Progenitor cell of endocrine pancreas (in vitro differentiated cells): ENCODE data around the gene TMSB4X. TPM values are rescaled to one million over a fixed set of nuclear protein-coding genes. Genes with fewer than 3 reads are reported as not detected.
"Not testable (repeated sequence)": the region's sequence is repeated elsewhere in the genome, so short reads cannot be mapped to it uniquely, and the experiment has no call there.

Source experiments
- DNase-seq: peaks from one replicate; pipeline ENCODE4 v3.0.0; 2021; ENCODE audit warnings: low spot score; ENCODE audit not compliant: unreplicated experiment
- H3K27ac Mint-ChIP-seq: 2 replicates; pipeline ENCODE4 v1.8.0; 2021; ENCODE audit warnings: mild to moderate bottlenecking, moderate library complexity, mixed read lengths
- H3K27me3 Mint-ChIP-seq: 2 replicates; pipeline ENCODE4 v1.8.0; 2021; ENCODE audit warnings: mixed read lengths
- H3K36me3 Mint-ChIP-seq: 2 replicates; pipeline ENCODE4 v1.8.0; 2022; ENCODE audit warnings: mixed read lengths; ENCODE audit not compliant: insufficient read depth
- H3K4me1 Mint-ChIP-seq: 2 replicates; pipeline ENCODE4 v1.8.0; 2021; ENCODE audit warnings: low read depth, mixed read lengths
- H3K4me3 Mint-ChIP-seq: 2 replicates; pipeline ENCODE4 v1.8.0; 2021; ENCODE audit warnings: low read depth, mild to moderate bottlenecking, moderate library complexity, mixed read lengths
- H3K9me3 Mint-ChIP-seq: 2 replicates; pipeline ENCODE4 v1.8.0; 2021; ENCODE audit warnings: low read depth, mixed read lengths
- total RNA-seq: library from RNA; stranded (reverse); gene quantifications from 2 replicates; pipeline ENCODE4 v1.2.1, GENCODE V29; 2021
- TF ChIP-seq, protein P1 (sequence below): fragments of 200-600 bp; sonication (generic); IDR thresholded peaks from one replicate; pipeline ENCODE4 v1.5.0; 2021; ENCODE audit warnings: antibody characterized with exemption, mild to moderate bottlenecking; ENCODE audit not compliant: unreplicated experiment

The TMSB4X gene
- total RNA-seq, 1 donor from 2014 or later: 1,699 TPM

DNA sequence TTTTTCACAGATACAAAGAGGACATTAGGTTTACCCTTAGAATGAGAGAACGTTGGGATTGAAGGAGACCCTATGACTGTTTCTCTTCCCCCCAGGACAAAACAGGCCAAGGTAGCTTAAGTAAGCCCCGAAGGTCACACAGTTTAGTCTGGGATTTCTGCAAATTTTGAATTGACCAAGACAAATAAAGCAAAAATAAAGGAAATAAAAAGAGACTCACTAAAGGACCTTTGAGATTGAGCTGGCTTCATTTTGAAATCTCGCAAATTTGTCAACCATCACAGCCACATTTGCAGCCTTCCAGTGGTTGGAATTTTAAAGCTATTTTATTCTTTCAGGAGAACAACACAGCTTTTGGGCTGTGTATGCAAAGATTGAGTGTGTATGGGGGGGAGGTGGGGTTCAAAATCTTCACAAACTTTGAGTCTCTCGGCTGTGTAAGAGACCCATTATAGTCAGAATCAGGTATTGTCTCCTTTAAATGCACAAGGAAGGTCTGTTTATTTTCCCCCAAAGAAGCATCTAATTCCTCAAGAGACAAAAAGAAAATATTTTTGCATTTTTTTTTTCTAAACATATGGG lies 4.2 kb downstream of the TMSB4X start:
- no peak for DNase-seq
- Mint-ChIP-seq H3K27me3 (no peaks in the 10 kb centered on the region), H3K9me3 (peaks cover 8% of the 10 kb centered on the region), H3K4me1 (peaks cover 16% of the 10 kb centered on the region), H3K4me3 (peak overlapping the region; percentile 93), H3K27ac (peak overlapping the region; percentile 87), H3K36me3 (peaks cover 21% of the 10 kb centered on the region)
- TF ChIP-seq, protein P1, sequence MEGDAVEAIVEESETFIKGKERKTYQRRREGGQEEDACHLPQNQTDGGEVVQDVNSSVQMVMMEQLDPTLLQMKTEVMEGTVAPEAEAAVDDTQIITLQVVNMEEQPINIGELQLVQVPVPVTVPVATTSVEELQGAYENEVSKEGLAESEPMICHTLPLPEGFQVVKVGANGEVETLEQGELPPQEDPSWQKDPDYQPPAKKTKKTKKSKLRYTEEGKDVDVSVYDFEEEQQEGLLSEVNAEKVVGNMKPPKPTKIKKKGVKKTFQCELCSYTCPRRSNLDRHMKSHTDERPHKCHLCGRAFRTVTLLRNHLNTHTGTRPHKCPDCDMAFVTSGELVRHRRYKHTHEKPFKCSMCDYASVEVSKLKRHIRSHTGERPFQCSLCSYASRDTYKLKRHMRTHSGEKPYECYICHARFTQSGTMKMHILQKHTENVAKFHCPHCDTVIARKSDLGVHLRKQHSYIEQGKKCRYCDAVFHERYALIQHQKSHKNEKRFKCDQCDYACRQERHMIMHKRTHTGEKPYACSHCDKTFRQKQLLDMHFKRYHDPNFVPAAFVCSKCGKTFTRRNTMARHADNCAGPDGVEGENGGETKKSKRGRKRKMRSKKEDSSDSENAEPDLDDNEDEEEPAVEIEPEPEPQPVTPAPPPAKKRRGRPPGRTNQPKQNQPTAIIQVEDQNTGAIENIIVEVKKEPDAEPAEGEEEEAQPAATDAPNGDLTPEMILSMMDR: no peak

DNA sequence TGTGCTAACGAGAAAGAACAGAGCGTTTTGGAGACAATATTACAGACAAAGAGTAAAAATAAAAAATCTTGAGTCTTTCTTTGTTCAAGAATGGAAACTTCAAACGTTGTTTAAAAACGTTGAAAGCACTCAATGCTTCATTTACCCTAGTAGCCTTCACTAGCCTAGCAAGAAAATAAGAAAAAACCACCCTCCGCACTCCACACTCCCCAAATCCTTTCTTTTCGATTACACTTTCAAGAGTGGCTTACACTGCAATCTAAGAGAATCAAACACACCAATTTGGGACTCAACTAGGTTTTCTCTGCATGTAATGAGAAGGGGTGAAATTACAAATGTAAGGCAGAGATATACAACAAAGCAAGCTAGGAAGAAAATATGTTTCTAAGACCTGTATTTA lies 4.7 kb downstream of the TMSB4X start:
- no peak for DNase-seq
- Mint-ChIP-seq H3K4me3 (no peak overlapping the region), H3K9me3 (peaks cover 12% of the 10 kb centered on the region), H3K27ac (peak overlapping the region; percentile 77), H3K36me3 (peaks cover 21% of the 10 kb centered on the region), H3K27me3 (no peaks in the 10 kb centered on the region), H3K4me1 (peaks cover 17% of the 10 kb centered on the region)
- TF ChIP-seq, protein P1: no peak

DNA sequence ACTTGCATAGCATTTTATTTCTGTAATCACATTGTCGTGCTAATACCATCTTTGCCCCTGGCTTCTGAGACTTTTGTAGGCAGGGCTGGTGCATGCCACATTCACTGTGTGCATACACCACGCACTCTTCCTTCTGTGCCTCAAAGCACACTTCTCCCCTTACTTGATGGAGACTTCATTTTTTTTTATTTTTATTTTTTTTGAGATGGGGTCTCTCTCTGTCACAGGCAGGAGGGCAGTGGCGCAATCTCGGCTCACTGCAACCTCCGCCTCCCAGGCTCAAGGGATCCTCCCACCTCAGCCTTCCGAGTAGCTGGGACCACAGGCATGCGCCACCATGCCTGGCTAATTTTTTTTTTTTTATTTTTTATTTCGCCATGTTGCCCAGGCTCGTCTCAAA lies 5.1 kb downstream of the TMSB4X start:
- not testable (repeated sequence) for H3K4me3 Mint-ChIP-seq, DNase-seq, H3K27ac Mint-ChIP-seq, H3K27me3 Mint-ChIP-seq
- H3K36me3 Mint-ChIP-seq: peaks cover 21% of the 10 kb centered on the region
- peaks cover 12% of the 10 kb centered on the region for H3K9me3 Mint-ChIP-seq
- H3K4me1 Mint-ChIP-seq: peaks cover 17% of the 10 kb centered on the region

DNA sequence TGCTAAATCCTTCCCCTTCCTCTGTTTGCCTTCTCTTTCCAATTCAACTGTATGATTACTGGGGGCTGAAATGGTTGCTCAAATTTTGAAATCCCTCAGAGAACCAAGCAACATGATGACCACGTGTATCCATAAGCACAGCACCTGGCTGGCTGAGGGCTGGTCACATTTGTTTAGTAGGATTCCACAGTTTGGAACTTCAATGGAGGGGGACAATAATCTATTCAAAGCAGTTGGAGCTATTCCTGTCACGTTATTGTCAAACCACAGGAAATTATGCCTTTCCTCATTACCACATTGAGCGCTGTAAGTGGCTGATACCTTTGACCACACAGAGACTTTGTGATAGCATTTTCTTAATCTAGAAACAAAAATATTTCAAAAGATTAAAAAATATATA lies 7.0 kb downstream of the TMSB4X start:
- Mint-ChIP-seq H3K36me3 (peaks cover 12% of the 10 kb centered on the region), H3K27ac (no peak overlapping the region), H3K9me3 (peaks cover 24% of the 10 kb centered on the region), H3K4me3 (no peak overlapping the region), H3K4me1 (peaks cover 24% of the 10 kb centered on the region), H3K27me3 (no peaks in the 10 kb centered on the region)
- TF ChIP-seq, protein P1: no peak
- no peak for DNase-seq

DNA sequence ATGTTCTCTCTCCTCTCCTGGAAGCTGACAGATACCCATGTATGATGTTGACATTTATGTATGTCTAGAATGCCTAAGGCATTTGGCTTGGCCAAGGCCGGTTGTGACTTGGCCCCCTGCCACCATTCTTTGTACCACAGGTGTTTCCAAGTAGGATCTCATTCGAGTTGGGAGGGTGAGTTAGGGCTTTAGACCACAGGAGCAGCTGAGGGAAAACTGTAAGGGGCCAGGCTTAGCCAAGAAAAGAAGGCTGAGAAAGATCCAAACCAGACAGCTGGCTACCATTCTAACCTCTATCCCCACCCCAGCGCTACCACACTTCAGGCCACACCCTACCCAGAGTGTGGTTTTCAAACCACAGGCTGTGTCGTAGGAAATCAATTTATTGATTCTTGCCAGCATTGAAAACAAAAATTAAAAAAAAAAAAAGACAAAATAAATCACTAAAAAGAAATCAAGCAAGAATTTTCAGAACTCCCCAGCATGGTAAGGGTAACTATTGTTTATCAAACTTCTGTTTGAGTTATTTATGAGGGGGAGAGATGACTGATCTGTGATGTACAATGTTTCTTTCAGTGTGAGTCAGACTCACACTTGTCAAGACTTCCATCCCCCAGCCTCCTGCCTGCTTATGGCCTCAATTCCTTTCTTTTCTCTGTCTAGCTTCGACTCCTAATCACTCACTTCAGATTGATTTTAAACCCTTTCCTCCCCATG lies 9.9 kb downstream of the TMSB4X start:
- H3K27ac Mint-ChIP-seq: peak overlapping the region; percentile 90
- H3K4me1 Mint-ChIP-seq: peaks cover 17% of the 10 kb centered on the region
- no peaks in the 10 kb centered on the region for H3K27me3 Mint-ChIP-seq
- H3K36me3 Mint-ChIP-seq: peaks cover 3% of the 10 kb centered on the region
- H3K9me3 Mint-ChIP-seq: peaks cover 29% of the 10 kb centered on the region
- H3K4me3 Mint-ChIP-seq: no peak overlapping the region
- no peak for DNase-seq
- TF ChIP-seq, protein P1: no peak

DNA sequence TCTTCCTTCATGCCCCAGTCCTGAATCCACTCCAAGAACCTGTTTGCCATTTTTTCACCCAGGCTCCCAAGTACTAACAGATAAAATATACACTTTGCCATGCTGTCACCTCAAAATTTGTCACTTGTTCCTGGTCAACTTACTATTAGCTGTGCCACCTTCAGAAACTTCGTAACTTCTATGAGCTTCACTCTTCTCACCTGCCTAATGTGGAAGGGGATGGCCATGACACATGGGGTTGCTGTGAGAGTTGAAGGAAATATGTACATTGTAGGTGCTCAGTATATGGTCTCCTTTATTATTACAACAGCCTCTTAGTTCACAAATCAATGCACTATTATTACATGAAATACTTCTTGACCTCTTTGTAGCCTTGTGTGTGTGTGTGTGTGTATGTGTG lies 10.4 kb downstream of the TMSB4X start:
- TF ChIP-seq, protein P1: no peak
- no peaks in the 10 kb centered on the region for H3K27me3 Mint-ChIP-seq

More for the DNA sequence above, 10.4 kb downstream of the TMSB4X start:
- H3K27ac Mint-ChIP-seq: peak overlapping the region; percentile 90
- H3K36me3 Mint-ChIP-seq: peaks cover 3% of the 10 kb centered on the region
- no peak overlapping the region for H3K4me3 Mint-ChIP-seq
- peaks cover 29% of the 10 kb centered on the region for H3K9me3 Mint-ChIP-seq
- H3K4me1 Mint-ChIP-seq: peaks cover 17% of the 10 kb centered on the region
- DNase-seq: no peak
